ENCODE data around the gene KRT40.

- TF ChIP-seq POLR2AphosphoS5 (IDR thresholded peaks at IDR 0.05; ENCODE audit: insufficient read depth in 1 of 2, low read depth in 1 of 2), result no peak
- TF ChIP-seq CTCF (IDR thresholded peaks at IDR 0.05), result no peak
Observed at GRCh38 chr17:41015454-41015853, 31.3 kb upstream of the KRT40 start.
